H1 (cell line): ENCODE results near the gene UVRAG. TPM values are rescaled to one million over a fixed set of nuclear protein-coding genes. Genes with fewer than 3 reads are reported as not detected.
A peak's percentile ranks its signal among the peaks of the same experiment; 100 is the strongest.

ENCODE experiments used
- CTCF ChIA-PET: fragments of 300-600 bp; sonication (Branson Sonifier 250); formaldehyde crosslinking; loops from one replicate; lab custom pipeline; 2021; ENCODE audit not compliant: partially characterized antibody; lab: Charles Lee
- POLR2A ChIA-PET: fragments of 300-600 bp; sonication (Branson Sonifier 250); formaldehyde crosslinking; loops from one replicate; lab custom pipeline; 2021; ENCODE audit warnings: inconsistent platforms; ENCODE audit not compliant: partially characterized antibody; lab: Charles Lee
- DNase-seq, 2 experiments: peaks; one replicate each; pipeline versions ENCODE4 v3.0.0 to v3.0.0-alpha.2; 2010 to 2022; ENCODE audit warnings: low spot score in 2 of 2, low read depth in 1 of 2, mixed read lengths in 1 of 2
- FAIRE-seq: peaks from 2 replicates; lab custom pipeline; 2011; peaks lifted over from hg19 to GRCh38; lab: Jason Lieb, UNC
- H2AFZ ChIP-seq: 2 replicates; pipeline ENCODE4 v1.8.1; 2012; ENCODE audit warnings: low read length, inconsistent platforms
- H2AK5ac ChIP-seq: 2 replicates; pipeline ENCODE4 v1.6.1; 2013; ENCODE audit warnings: low read depth, low read length
- H2BK120ac ChIP-seq: replicated peaks from 2 replicates; pipeline ENCODE3; 2013; ENCODE audit warnings: low read depth, low read length, inconsistent platforms
- H2BK12ac ChIP-seq: 2 replicates; pipeline ENCODE4 v1.6.1; 2013; ENCODE audit warnings: low read depth, low read length
- H2BK15ac ChIP-seq: 2 replicates; pipeline ENCODE4 v1.6.1; 2013; ENCODE audit warnings: low read length
- H2BK20ac ChIP-seq: 2 replicates; pipeline ENCODE4 v1.6.1; 2013; ENCODE audit warnings: low read length
- H2BK5ac ChIP-seq: 2 replicates; pipeline ENCODE4 v1.6.1; 2013; ENCODE audit warnings: low read depth, low read length
- H3K14ac ChIP-seq: 2 replicates; pipeline ENCODE4 v1.6.1; 2013; ENCODE audit warnings: inconsistent platforms; ENCODE audit not compliant: insufficient read length
- H3K18ac ChIP-seq: 2 replicates; pipeline ENCODE4 v1.6.1; 2013; ENCODE audit warnings: low read length; ENCODE audit errors: extremely low read depth
- H3K23ac ChIP-seq: 2 replicates; pipeline ENCODE4 v1.6.1; 2013; ENCODE audit warnings: inconsistent platforms; ENCODE audit not compliant: insufficient read length
- H3K23me2 ChIP-seq: 2 replicates; pipeline ENCODE4 v1.6.1; 2013; ENCODE audit warnings: low read depth, low read length
- H3K27ac ChIP-seq: 2 replicates; pipeline ENCODE4 v1.6.1; 2011; ENCODE audit warnings: low read depth, low read length, inconsistent platforms
- H3K27me3 ChIP-seq, 4 experiments: replicated peaks in 1 of 4; 1 replicate in 1 of 4; 2 replicates in 3 of 4; pipeline versions ENCODE4 v1.6.1 to v1.8.1; 2011 to 2013; ENCODE audit warnings: low read length in 3 of 4, mild to moderate bottlenecking in 3 of 4, inconsistent platforms in 2 of 4, mixed read lengths in 2 of 4, moderate library complexity in 1 of 4; ENCODE audit not compliant: control insufficient read depth in 3 of 4, insufficient read depth in 3 of 4; ENCODE audit errors: extremely low read depth in 1 of 4
- H3K36me3 ChIP-seq, 4 experiments: 2 replicates each; pipeline versions ENCODE4 v1.6.1 to v1.8.1; 2011 to 2013; ENCODE audit warnings: mild to moderate bottlenecking in 4 of 4, low read length in 3 of 4, moderate library complexity in 2 of 4, control low read depth in 1 of 4, inconsistent platforms in 1 of 4; ENCODE audit not compliant: insufficient read depth in 4 of 4, control insufficient read depth in 2 of 4
- H3K4ac ChIP-seq: replicated peaks from 2 replicates; pipeline ENCODE3; 2013; ENCODE audit warnings: low read length, low read depth, mixed read lengths, inconsistent platforms; ENCODE audit not compliant: insufficient read length
- H3K4me1 ChIP-seq, 4 experiments: replicated peaks in 1 of 4; 1 replicate in 1 of 4; 2 replicates in 3 of 4; pipeline versions ENCODE4 v1.6.1 to v1.8.1; 2011 to 2013; ENCODE audit warnings: low read length in 3 of 4, inconsistent platforms in 2 of 4, mixed read lengths in 1 of 4; ENCODE audit not compliant: insufficient read depth in 4 of 4, control insufficient read depth in 3 of 4
- H3K4me2 ChIP-seq, 2 experiments: 2 replicates each; pipeline versions ENCODE4 v1.6.1 to v1.8.1; 2011 to 2013; ENCODE audit warnings: low read depth in 2 of 2, low read length in 2 of 2, control low read depth in 1 of 2, inconsistent platforms in 1 of 2, mild to moderate bottlenecking in 1 of 2; ENCODE audit not compliant: insufficient read depth in 1 of 2
- H3K4me3 ChIP-seq, 4 experiments: fragments of 200-600, 300-600 bp in 1 of 4; sonication (generic), shearing (Covaris generic), sonication (Bioruptor Twin) in 1 of 4; 2 replicates each; pipeline versions ENCODE4 v1.5.1 to v1.8.1; 2011 to 2016; ENCODE audit warnings: low read length in 4 of 4, low read depth in 3 of 4, control low read depth in 2 of 4, inconsistent platforms in 2 of 4, mild to moderate bottlenecking in 2 of 4, mixed read lengths in 1 of 4, moderate library complexity in 1 of 4; ENCODE audit not compliant: insufficient read depth in 2 of 4; ENCODE audit errors: extremely low read depth in 1 of 4
- H3K56ac ChIP-seq: replicated peaks from 2 replicates; pipeline ENCODE3; 2013; ENCODE audit warnings: low read depth, mild to moderate bottlenecking, mixed read lengths, low read length, inconsistent platforms; ENCODE audit not compliant: insufficient read length
- H3K79me1 ChIP-seq: 2 replicates; pipeline ENCODE4 v1.6.1; 2013; ENCODE audit warnings: low read depth, low read length, control low read depth
- H3K79me2 ChIP-seq, 2 experiments: 2 replicates each; pipeline versions ENCODE4 v1.6.1 to v1.8.1; 2012 to 2013; ENCODE audit warnings: low read length in 2 of 2, mild to moderate bottlenecking in 2 of 2, inconsistent platforms in 1 of 2; ENCODE audit not compliant: insufficient read depth in 2 of 2, control insufficient read depth in 1 of 2
- H3K9ac ChIP-seq, 4 experiments: replicated peaks in 1 of 4; 1 replicate in 1 of 4; 2 replicates in 3 of 4; pipeline versions ENCODE4 v1.6.1 to v1.8.1; 2011 to 2013; ENCODE audit warnings: low read depth in 3 of 4, low read length in 3 of 4, control low read depth in 2 of 4, mild to moderate bottlenecking in 2 of 4, moderate library complexity in 2 of 4, inconsistent platforms in 1 of 4; ENCODE audit errors: extremely low read depth in 1 of 4
- H3K9me3 ChIP-seq, 2 experiments: 2 replicates each; pipeline versions ENCODE4 v1.6.1 to v1.8.1; 2012 to 2013; ENCODE audit warnings: mild to moderate bottlenecking in 2 of 2, moderate library complexity in 2 of 2, control low read depth in 1 of 2, inconsistent platforms in 1 of 2, low read depth in 1 of 2, low read length in 1 of 2, mixed read lengths in 1 of 2; ENCODE audit not compliant: insufficient read depth in 2 of 2
- H4K20me1 ChIP-seq, 2 experiments: replicated peaks in 1 of 2; 2 replicates each; pipeline versions ENCODE3 to v1.8.1; 2011 to 2013; ENCODE audit warnings: inconsistent platforms in 2 of 2, low read length in 2 of 2, mild to moderate bottlenecking in 1 of 2; ENCODE audit not compliant: insufficient read depth in 2 of 2, control insufficient read depth in 1 of 2
- H4K5ac ChIP-seq: 2 replicates; pipeline ENCODE4 v1.6.1; 2013; ENCODE audit warnings: low read length, low read depth, mixed read lengths, inconsistent platforms; ENCODE audit not compliant: insufficient read length
- H4K8ac ChIP-seq: 2 replicates; pipeline ENCODE4 v1.8.0; 2013; ENCODE audit warnings: mild to moderate bottlenecking, moderate library complexity, low read length, inconsistent platforms; ENCODE audit not compliant: insufficient read depth; ENCODE audit errors: extremely low read depth
- H4K91ac ChIP-seq: replicated peaks from 2 replicates; pipeline ENCODE3; 2013; ENCODE audit warnings: low read length, mixed read lengths, inconsistent platforms; ENCODE audit not compliant: insufficient read length
- POLR2AphosphoS5 ChIP-seq: IDR thresholded peaks from 2 replicates; pipeline ENCODE4 v1.6.1; 2011; ENCODE audit warnings: low read depth, low read length
- WGBS, 2 experiments: shearing (Covaris generic) in 1 of 2; methylation state at CpG; one replicate each; pipeline versions ENCODE4 v1.1.6 to v1.1.7; 2013 to 2015; ENCODE audit warnings: low lambda C conversion rate in 2 of 2, mixed read lengths in 2 of 2, inconsistent platforms in 1 of 2, low coverage in 1 of 2, missing lambda C conversion rate in 1 of 2; ENCODE audit not compliant: insufficient replicate concordance in 2 of 2, insufficient coverage in 1 of 2, insufficient read length in 1 of 2; ENCODE audit errors: extremely low coverage in 1 of 2, missing lambda C conversion rate in 1 of 2; 5-methylcytosine and 5-hydroxymethylcytosine counted together
- polyA plus RNA-seq, 7 experiments: library from polyadenylated mRNA; depleted of rRNA in 3 of 7; stranded (reverse) in 5 of 7; unstranded in 2 of 7; fragments of >200 nt in 5 of 7; fragments of 200-250 nt in 2 of 7; gene quantifications; 1 replicate in 5 of 7; 2 replicates in 1 of 7; 4 replicates in 1 of 7; pipeline versions ENCODE4 v1.2.1 to v1.2.3, GENCODE V29; 2011 to 2013; ENCODE audit warnings: missing spikeins in 2 of 7, mixed read lengths in 2 of 7
- total RNA-seq: library from RNA; stranded (reverse); fragmentation: NEBNext Ultra II Directional; extraction: Animal tissue kit (Norgen Biotek cat#: 25700); gene quantifications from 2 replicates; pipeline ENCODE4 v1.2.1, GENCODE V29; 2021

The UVRAG gene
- total and polyA plus RNA-seq, 2 of the 8 experiments (the other 6 are each of a cell fraction or from before 2014, with no cell fraction given), result 5.5 to 14.7 TPM

GRCh38 chr11:76153571-76153923 lies 338.5 kb downstream of the UVRAG start:
- FAIRE-seq, result no peak
- Histone ChIP-seq H4K91ac (peak overlapping the region; percentile 10), H3K18ac (no peak overlapping the region), H3K23ac (no peak overlapping the region), H3K4me1 (peaks cover 0 to 3% (median 2%) of the 10 kb centered on the region in 4 experiments; a peak in 2 of 7 replicates), H3K4ac (no peak overlapping the region), H3K27ac (no peak overlapping the region), H2BK15ac (0 out of 2 replicates have a peak overlapping the region, but pooled peaks have one; percentile 37), H2BK12ac (0 out of 2 replicates have a peak overlapping the region, but pooled peaks have one; percentile 6), H3K23me2 (no peaks in the 10 kb centered on the region), H3K56ac (no peak overlapping the region)
- WGBS, 2 experiments, result 80% methylated on average over 6 of the region's 6 CpGs; no CpG with 5 or more reads in 1 of the 2 experiments
- no peak for TF ChIP-seq POLR2AphosphoS5
- TF ChIP-seq, all 59 proteins: peak for 0
- H4K8ac ChIP-seq, result no peak overlapping the region
- H2AK5ac ChIP-seq, result no peak overlapping the region
- no peaks in the 10 kb centered on the region for H3K79me2 ChIP-seq
- H3K9ac ChIP-seq, result no peak overlapping the region
- no peak overlapping the region for H2BK120ac ChIP-seq
- H3K9me3 ChIP-seq, result no peaks in the 10 kb centered on the region
- CTCF ChIA-PET, result interaction anchor here (1.3 to 3.0 kb wide), 3 partner anchors 12 to 165 kb away, joined by 3 to 42 read pairs (median 6); no protein-coding TSS in a partner anchor
- no peak overlapping the region for H2BK5ac ChIP-seq
- H3K4me2 ChIP-seq, result no peak overlapping the region
- H4K5ac ChIP-seq, result no peak overlapping the region
- H3K14ac ChIP-seq, result no peak overlapping the region
- no peak overlapping the region for H2AFZ ChIP-seq
- DNase-seq, result no peak
- POLR2A ChIA-PET, result interaction anchor here (0.6 kb wide), 1 partner anchor 174 kb away, joined by 3 read pairs; no protein-coding TSS in a partner anchor
- H3K4me3 ChIP-seq, result no peak overlapping the region
- H4K20me1 ChIP-seq, result no peaks in the 10 kb centered on the region
- no peak overlapping the region for H2BK20ac ChIP-seq
- peaks cover 0 to 14% (median 11%) of the 10 kb centered on the region in 4 experiments; a peak in 5 of 7 replicates for H3K27me3 ChIP-seq
- no peaks in the 10 kb centered on the region for H3K36me3 ChIP-seq
- no peaks in the 10 kb centered on the region for H3K79me1 ChIP-seq
